CD4-positive, alpha-beta T cell treated with Interleukin-10 for 1 hour (primary cell): ENCODE data around the gene KIAA1671.
"Not testable (repeated sequence)": the region's sequence is repeated elsewhere in the genome, so short reads cannot be mapped to it uniquely, and the experiment has no call there.

Experiments used
- DNase-seq: peaks from one replicate; pipeline ENCODE4 v3.0.0-alpha.2; 2020

The KIAA1671 gene

DNA sequence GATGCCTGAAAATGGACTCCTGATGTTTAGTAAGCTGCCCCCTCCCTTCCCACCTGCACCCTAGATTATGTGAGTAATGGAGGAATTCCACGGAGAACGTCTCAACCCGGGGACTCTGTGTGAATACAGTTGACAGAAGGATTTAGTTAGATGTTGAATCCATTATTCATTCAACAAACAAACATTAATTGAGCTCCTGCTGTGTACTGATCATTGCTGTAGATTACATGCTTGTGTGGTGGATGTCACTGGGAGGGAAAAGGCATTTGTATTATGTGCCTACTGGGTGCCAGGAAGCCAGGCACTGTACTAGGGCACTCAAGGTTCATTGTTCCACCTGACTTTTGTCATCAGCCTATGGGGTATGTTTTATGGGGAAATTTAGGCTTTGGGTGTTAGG is 224.3 kb downstream of the KIAA1671 start:
- DNase-seq: no peak

DNA sequence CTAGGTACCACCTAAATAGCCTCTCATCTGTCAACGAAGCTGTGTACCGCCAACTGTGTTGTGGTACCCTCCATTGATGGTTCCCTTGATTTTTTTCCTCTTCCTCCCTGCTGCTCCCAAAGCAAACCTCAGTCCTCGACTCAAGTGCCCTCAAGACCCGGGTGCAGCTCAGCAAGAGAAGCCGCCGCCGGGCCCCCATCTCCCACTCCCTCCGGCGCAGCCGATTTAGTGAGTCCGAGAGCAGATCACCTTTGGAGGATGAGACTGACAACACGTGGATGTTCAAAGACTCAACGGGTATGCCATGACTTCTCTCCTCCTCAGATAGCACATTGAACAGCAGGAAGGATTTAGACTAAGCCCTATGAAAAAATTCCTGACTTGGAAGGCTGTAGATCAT is 224.7 kb downstream of the KIAA1671 start:
- DNase-seq: no peak

DNA sequence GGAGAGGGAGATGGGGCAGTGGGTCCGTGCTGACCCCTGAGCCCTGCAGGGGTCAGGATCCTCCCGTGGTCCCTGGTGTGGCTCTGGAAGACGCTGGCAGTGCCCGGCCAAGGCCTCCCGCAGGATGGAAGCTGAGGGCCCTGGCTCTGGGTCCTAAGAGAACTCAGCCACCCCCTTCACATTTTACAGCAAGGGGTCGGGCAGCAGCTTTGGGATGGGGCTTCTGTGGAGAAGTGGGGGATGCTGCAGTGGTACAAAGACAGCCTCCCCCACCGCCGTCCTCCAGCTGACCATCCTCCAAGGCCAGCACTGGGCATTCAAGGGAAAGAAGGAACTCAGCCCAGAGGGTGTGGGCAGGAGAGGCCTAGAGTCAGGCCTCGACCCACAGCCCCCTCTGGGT is 225.4 kb downstream of the KIAA1671 start:
- no peak for DNase-seq

DNA sequence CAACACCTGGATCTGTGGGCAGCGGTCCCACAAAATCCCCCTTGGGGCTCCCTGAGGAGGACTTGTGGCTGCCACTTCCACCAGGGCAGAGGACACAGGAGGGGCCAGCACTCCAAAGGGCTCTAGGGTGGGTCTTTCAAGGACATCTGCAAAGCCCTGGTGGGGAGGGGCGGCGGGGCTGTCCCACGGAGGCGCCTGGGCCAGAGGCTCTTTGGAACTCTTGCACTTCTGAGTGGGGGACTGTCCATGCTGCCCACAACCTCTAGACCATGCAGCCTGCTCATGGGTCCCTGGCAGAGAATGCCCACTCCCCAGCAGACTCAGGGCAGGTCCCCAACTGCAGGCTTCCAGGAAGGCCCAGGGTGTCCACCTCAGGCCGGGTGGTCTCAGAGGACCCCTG is 225.8 kb downstream of the KIAA1671 start:
- not testable (repeated sequence) for DNase-seq

DNA sequence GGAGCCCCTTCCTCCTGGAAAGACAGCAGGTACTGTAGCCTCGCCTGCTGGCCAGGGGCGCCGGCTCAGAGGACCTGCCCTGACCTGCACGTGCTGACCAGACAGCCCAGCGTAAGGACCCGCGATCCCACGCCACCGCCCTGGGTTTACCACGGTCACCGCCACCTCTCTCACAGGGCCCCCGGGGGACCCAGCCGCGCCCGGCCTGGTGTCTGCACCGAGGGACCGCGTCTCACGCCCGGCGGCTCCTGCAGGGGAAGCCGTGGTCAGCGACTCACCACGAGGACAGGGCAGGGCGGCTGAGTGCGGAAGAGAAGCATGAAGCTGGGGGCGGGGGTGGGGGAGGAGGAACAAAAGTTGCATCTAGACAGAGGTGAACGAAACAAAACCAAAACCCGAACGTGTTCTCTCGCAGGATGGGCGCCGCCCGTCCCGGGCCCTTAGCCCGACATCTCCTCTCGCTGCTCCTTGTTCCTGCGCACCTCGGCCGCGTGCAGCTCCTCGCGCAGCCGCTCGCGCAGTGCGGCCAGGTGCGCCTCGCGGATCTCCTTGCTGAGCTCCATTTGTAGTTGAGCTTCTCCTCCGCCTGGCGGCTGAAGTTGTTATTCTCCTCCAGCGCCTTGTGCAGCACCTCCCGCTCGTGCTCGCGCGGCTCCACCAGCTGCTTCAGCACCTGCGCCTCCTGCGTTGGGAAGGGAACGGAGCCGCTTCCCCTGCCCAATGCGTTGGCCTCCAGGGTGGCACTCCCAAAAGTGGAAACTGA is 226.5 kb downstream of the KIAA1671 start:
- not testable (repeated sequence) for DNase-seq

DNA sequence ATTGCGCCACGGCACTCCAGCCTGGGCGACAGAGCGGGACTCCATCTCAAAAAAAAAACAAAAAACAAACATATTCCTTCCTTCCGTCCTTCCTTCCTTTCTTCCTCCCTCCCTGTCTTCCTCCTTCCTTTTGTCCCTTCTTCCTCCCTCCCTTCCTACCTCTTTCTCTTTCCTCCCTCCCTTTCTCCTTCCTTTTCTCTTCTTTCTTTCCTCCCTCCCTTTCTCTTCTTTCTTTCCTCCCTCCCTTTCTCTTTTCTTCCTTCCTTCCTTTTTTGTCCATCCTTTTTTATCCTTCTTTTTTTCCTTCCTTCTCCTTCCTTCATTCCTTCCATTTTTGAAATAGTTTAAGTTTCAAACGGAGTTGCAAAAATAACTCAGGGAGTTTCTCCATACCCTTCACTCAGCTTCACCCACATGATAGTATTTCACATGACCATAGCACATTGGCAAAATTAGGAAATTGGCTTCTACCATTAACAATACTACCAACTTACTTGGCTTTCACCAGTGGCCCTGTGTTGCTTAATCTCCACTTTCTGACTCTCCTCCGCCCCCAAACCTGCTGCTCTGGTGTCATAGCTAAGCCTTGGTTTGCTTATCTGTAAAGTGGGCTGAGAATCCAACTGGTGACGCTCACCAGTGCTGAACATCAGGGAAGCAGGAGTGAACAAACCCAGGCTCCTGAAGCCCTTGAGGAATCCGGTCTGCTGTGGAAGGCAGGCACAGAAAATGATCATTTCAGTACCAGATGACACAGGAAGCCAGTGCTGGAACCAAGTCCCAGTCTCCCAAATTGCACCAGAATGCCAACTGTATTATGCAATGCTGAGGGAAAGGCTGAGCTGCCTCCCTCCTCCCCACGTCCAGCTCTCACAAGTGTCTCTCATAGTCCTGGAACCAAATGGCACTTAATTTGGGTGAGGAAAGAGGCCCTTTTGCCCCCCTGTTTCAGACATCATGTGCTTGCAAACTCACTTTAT is 229.9 kb downstream of the KIAA1671 start:
- DNase-seq: no peak

DNA sequence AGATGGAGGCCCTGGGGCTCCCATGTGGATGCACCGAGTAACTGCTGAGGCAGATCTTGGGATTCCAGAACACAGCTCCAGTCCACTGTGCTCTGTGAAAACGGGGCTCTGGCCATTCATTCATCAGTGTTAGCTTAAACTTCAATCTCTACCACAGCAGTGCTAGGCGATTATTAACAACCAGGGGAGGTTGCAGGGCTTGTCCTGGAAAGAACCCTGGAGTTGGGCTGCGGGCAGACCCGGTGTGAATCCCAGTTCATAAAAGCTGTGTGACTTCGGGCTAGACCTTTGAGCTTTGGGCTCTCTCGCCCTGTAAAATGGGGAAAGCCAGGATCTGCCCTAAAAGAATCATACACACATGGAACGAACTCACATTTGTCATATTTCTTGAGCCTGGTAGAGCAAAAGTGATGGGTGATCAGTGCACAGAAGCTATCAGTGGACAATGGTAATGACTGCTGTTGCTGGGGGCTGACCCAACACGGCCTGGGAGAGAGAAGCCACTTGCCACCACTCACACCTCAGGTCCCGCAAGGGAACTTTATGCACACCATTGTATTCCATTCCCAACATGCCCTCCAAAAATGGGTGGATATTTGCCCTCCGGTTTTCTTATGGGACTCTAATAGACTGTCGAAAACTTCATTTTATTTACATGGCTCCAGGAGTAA is 231.6 kb downstream of the KIAA1671 start:
- no peak for DNase-seq

DNA sequence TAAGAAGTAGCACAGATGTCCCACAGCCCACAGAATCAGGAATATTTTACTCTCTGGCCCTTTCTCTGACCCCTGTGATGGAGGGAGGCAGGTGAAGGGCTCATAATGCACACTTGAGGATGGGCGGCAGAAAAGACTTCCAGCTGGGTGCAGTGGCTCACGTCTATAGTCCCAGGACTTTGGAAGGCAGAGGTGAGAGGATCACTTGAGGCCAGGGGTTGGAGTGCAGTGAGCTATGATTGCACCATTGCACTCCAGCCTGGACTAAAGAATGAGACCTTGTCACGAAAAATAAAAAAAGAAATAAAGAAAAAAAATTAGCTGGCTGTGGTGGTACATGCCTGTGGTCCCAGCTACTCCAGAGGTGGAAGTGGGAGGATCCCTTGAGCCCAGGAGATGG is 233.6 kb downstream of the KIAA1671 start:
- no peak for DNase-seq

DNA sequence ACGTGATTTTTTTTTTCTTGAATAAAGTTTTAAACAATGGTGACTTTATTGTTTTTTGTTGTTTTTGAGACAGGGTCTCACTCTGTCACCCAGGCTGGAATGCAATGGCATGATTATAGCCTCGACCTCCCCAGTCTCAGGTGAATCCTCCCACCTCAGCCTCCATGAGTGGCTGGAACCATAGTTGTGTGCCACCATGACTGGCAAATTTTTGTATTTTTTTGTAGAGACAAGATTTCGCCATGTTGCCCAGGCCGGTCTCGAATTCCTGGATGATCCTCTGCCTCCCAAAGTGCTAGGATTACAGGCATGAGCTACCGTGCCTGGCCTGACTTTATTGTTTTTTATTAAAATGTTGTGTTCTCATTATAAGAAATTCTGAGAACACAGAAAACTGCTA is 235.0 kb downstream of the KIAA1671 start:
- no peak for DNase-seq

DNA sequence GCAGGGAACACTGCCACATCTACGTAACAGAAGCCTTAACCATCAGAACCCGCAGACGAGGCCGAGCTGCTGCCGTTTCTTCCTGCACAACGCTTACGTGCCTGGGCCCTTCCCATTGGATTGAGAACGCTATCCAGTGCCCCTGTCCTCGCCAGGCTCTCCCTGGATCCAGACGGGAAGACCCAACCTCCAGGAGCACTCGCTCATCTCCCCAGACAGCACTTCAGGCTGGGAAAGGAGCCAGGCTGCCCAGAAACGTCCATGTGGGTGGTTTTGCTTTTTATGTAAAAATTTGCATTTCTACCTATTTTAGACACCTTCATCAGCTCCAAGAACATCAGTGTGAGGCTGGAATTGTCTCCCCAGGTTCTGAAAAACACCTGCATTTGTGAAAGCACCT is 239.9 kb downstream of the KIAA1671 start:
- DNase-seq: no peak

DNA sequence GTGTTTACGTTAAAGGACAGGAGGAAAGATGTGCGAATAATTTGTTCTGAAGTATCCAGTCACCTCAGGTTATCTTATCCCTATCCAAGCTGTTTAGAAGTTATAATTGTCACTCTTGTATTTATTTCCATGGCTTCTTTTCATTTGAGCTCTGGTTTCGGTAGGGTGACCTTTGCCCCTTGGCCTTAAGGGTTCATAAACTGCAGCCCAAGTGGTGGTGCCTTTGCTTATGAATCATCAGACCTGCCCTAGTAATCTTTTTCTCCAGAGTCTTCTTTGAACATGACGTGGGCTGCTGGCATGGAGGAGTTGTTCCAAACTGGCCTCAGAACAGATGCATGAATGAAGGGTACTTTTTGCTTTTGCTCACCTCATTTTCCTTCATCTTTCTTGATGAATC is 240.6 kb downstream of the KIAA1671 start:
- no peak for DNase-seq

DNA sequence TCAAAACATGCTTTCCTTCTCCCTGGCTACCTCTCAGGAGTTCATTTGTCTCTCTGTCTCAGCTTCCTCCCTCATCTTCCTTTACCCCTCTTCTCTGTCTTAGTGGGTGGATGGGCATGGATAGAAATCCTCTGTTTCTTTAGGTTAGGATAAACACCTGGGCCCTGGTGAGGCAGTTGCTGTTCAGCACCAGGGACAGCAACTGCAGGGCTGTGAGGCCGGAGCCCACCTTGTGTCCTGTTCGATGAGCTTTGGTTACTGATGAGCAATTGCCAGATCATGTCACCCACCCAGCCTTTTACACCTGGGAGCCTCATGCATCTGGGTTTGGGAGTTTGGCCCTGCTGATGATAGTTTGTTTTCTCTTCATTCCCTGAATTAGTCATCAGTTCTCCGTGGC is 241.0 kb downstream of the KIAA1671 start:
- no peak for DNase-seq

DNA sequence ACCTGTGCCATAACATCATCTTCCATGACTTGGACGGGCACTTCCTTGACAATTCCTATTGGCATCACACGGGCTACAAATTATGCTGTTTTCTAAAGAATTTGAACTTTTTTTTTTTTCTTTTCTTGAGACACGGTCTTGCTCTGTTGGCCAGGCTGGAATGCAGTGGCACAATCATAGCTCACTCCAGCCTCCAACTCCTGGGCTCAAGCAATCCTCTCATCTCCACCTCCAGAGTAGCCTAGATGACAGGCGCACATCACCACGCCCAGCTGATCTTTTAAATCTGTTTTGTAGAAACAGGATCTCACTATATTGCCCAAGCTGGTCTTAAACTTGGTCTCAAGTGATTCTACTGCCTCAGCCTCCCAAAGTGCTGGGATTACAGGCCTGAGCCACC is 243.8 kb downstream of the KIAA1671 start:
- no peak for DNase-seq

DNA sequence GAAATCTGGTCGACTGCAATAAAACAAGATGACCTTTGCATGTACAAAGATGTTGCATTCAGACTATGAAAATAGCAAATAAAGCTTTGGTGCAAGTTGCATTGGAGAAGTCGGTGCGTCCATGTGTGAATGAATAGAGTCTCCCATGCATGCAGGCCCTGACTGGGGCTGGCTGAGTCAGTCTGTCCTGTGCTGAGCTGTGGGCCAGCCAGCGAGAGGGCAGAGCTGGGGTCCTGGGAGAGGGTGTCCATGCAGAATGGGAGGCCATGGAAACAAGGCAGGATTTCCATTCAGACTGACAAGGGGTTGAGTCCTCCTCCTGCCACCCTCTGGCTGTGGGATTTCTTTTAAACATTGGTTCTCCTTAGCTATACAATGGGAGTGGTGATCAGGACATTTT is 244.8 kb downstream of the KIAA1671 start:
- no peak for DNase-seq

DNA sequence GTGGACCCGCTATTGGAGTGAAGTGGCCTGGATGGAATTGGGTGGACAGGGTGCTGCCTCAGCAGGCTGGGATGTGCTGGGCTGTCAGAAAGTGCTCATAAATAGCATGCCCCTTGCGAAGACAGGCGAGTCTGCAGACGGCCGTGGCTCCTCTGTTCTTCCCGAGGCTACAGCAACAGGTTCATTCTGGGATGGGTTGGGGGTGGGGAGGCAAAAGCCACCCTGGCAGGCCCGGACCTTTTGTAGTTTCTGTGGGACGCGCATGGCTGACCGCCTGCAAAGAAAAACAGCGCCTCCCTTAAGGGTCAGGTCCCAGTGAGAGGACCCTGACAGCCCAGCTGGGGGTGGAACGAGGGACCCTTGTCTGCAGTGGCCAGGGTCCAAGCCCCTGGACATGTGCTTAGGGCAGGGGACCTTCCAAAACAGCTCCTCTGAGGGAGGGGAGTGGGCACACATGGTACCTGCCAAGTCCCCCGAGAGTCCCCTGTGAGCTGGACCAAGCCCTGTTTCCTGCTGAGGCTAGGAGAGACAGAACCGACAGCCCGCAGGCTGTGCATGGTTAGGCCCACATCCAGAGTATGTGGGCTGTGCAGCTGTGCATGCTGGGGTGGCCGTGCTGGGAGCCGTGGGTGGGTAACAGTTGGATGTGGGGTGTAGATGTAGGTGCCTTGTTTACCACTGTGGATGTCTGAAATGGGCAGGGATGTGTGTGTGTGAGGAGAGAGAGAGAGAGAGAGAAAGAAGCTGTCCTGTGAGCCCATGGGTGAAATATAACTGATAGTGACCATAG is 247.4 kb downstream of the KIAA1671 start, which contains the start of gene CRYBB3:
Gene CRYBB3, plus strand, starts transcription at position 128 of the 790 bp plus-strand sequence. CDS start 1,539 bp downstream, outside the sequence.
- DNase-seq: no peak

DNA sequence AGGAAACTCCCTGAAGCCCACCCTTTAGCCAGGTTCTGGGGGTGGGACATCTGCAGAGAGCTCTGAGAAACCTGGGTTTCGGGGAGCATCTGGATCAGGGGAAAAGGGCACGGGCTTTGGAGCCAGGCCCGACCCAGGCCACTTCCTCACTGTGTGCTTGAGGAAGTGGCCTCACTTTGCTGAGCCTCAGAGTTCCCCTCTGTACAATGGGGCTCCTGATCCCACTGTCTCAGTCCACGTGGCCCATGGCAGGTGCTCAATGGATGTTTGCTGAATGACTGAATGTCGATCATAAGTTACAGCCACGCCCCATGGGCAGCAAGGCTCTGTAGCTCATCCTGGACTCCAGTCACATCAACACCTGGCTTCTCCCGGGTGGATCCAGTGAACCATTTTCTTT is 248.5 kb downstream of the KIAA1671 start:
- no peak for DNase-seq

DNA sequence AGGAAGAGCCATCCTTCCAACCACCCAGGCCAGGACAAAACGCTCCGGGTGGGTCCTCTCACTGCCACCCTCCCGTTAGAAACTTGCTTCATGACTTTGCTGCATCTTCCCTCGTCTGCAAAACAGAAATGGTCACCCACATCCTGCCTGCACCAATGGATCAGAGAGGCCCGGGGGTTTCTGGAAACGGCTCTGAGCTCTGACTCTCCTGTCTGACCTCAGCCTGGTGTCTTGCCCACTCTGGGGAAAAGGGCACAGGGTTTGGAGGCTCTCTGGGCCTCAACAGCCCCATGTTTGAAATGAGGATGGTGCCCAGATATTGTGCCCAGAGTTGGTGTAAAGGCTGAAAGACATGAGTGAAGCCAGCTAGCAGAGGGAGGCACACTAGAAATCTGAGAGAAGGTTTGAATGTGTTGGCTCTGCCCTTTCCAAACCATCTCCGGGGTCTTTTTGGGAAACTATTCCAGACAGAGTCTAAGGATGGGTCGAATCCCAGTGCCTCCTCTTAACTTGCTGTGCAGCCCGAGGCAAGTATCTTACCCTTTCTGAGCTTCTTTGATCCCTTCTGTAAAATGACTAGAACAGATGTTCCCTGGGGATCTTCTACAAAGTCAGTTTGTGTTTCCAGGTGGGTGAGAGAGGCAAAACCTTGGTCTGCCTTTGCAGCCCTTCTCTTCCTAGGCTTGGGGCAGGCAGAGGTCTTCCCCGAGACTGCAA is 249.2 kb downstream of the KIAA1671 start:
- no peak for DNase-seq

DNA sequence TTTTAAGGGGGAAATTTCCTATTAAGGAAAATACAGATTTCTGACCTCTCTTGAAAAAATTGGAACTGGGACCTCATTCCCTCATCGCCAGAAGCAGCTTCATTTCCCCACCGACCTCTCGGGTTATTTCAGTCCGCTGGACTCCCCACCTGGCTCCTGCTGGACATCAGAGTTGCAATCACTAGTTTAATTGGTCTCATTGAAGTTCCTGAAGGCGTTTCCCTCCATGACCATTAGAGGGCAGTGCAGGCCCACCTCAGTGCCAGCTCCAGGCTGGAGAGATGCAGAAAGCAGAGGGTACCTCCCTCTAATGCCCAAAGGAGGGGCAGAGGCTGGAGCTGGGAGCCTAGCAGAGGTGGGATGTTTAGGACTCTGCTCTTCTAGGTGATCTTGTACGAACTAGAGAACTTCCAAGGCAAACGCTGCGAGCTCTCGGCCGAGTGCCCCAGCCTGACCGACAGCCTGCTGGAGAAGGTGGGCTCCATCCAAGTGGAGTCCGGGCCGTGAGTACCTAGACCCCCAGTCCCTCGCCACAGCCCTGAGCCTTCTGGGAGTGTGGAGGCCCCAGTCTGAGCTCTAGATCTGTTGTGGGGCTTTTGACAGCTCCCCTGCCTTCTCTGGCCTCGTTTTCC is 249.9 kb downstream of the KIAA1671 start:
- peak; percentile 54 for DNase-seq

DNA sequence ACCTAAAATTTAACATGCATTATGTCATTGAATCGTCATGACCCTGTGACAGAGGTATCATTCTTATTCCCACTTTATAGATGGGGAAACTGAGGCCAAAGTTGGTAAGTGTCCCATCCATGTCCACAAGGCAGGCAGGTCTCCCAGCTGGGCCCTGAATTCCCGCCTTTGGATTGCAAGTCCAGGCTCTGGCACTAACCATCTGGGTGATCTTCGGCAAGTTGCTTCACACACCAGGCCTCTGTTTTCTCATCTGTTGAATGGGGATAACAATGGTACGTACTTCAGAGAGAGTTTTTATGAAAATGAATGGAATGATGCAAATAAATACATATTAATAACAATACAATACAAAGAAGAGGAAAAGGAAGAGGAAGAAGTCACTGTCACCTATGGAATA is 250.6 kb downstream of the KIAA1671 start:
- DNase-seq: no peak

DNA sequence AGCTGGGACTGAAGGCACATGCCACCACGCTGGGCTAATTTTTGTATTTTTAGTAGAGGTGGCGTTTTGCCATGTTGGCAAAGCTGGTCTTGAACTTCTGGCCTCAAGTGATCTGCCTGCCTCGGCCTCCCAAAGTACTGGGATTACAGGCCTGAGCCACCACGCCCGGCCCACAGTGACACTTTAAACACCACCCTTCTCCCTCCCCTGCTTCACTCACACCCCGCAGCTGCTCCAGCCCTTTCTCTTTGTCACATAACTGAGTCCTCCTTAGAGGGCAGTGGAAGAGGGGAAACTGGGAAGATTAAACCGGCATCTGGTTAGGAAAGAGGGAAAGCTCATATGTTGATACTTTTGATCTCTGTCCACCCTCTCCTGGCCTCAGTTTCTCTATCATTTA is 252.0 kb downstream of the KIAA1671 start:
- not testable (repeated sequence) for DNase-seq

DNA sequence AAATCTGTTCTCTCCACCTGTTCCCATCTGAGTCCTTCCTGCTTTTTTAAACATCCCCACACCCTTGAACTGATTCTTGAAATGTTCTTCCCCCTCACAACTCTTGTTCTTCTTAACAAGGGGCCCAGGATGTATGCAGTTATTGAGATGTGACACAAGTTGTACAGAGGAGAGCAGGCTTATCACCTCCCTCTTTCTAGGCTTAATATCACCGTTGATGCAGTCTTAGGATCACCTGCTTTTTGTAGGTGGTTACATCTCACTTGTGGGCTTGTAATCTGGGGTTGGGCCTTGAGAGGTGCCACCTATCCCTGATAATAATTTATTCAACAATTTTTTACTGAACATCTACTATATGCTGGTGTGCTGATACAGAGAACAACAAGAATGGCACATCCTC is 253.3 kb downstream of the KIAA1671 start:
- DNase-seq: no peak
